Retinal pigment epithelial cell (primary cell): ENCODE measurements around the gene ZBTB16.
A peak's percentile ranks its signal among the peaks of the same experiment; 100 is the strongest.

Source experiments
- DNase-seq: peaks from one replicate; pipeline ENCODE4 v3.0.0-alpha.2; 2010; ENCODE audit warnings: low read depth
- H3K4me3 ChIP-seq: 2 replicates; pipeline ENCODE4 v1.5.1; 2011; ENCODE audit warnings: mild to moderate bottlenecking, low read length, control low read depth, moderate library complexity
- TF ChIP-seq, protein P1 (sequence below): conservative IDR thresholded peaks from 2 replicates; pipeline ENCODE4 v1.5.1; 2011; ENCODE audit warnings: low read depth, low read length, control low read depth, inconsistent platforms

Gene ZBTB16

DNA sequence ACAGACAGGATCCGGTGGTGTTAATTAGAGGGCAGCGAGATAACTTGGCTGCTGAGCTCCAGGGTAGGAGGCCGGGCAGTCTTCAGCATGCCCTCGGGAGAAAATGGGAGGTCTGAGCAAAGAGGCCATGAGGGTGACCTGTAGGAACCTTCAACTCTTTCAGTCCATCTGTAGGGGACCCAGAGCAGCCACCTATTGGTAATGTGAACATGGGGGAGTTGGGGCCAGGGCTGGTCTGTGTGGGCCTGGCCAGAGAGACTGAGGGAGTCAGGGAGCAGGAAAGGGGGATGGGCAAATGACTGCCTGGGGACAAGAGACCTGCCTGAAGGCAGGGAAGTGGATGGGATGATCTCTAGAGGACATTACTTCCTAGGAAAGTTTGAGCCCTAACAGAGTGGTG is 135.6 kb downstream of the ZBTB16 start:
- TF ChIP-seq, protein P1, sequence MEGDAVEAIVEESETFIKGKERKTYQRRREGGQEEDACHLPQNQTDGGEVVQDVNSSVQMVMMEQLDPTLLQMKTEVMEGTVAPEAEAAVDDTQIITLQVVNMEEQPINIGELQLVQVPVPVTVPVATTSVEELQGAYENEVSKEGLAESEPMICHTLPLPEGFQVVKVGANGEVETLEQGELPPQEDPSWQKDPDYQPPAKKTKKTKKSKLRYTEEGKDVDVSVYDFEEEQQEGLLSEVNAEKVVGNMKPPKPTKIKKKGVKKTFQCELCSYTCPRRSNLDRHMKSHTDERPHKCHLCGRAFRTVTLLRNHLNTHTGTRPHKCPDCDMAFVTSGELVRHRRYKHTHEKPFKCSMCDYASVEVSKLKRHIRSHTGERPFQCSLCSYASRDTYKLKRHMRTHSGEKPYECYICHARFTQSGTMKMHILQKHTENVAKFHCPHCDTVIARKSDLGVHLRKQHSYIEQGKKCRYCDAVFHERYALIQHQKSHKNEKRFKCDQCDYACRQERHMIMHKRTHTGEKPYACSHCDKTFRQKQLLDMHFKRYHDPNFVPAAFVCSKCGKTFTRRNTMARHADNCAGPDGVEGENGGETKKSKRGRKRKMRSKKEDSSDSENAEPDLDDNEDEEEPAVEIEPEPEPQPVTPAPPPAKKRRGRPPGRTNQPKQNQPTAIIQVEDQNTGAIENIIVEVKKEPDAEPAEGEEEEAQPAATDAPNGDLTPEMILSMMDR: no peak
- no peak for DNase-seq
- no peak overlapping the region for H3K4me3 ChIP-seq

DNA sequence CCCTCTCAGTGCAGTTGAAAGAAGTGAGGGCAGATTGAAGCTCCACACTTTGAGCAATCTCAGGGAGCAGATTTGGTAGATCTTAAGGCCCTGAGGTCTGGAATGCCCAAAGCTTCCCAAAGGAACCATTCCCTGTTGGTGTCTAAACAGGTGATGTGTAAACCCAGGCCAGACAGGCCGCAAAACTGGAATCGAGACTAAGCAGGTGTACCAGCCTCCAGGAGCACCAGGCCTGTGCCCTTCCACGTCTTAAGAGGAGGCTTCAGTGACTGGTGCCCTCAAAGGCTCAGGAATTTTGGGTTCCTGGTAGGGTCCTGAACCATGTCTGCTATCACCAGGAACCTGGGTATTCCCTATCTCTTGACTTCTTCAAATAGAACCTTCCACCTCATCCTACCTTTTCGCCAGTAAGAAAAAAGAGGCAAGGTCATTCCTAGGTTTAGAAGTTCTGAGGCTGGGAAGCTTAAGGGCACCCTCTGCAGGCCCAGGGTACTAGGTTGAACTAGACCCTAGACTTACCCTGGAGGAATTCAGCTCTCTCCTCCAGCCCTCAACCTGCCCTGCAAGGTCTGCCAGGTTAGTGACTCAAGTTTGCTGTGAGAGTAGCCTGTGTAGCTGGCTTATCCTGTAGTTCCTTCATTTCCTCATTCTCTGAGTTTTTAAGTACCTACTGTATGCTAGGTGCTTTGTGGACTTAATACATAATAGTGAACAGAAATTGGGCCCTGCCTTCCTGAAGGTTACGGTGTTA is 136.6 kb downstream of the ZBTB16 start:
- TF ChIP-seq, protein P1: no peak
- no peak overlapping the region for H3K4me3 ChIP-seq
- DNase-seq: no peak

DNA sequence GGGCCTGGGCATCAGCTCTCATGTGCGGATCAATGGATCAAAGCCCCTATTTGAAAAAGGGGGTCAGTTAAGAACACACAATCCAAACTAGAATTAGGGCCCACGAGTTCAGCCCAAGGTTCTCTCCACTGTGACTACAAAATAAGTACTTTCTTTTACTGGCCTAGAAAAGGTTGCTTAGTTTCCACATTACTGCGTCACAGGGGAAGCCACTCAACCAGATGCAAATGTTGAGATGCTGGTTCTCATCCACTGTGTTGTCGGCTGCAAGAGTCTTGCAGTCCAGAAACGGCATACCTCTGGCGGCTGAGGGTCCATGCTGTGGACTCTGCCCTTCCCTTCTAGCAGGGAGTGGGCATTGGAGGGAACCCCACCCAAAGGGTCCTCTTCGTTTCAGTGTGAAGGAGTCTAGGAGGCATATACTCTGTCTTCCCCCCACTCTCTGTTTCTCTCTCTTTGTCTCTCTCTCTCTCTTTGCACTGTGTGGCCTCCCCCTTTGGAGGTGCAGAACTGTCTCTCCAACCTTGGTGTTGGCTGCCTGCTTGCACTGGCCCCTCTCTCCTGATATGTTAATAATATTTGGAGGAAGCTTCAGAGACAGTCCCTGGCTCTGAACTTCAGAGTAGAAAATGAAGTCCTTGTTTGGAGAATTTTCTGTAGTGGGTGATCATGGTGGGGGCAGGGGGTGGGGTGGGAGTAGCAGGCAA is 137.6 kb downstream of the ZBTB16 start:
- no peak for DNase-seq
- no peak overlapping the region for H3K4me3 ChIP-seq
- TF ChIP-seq, protein P1: no peak

DNA sequence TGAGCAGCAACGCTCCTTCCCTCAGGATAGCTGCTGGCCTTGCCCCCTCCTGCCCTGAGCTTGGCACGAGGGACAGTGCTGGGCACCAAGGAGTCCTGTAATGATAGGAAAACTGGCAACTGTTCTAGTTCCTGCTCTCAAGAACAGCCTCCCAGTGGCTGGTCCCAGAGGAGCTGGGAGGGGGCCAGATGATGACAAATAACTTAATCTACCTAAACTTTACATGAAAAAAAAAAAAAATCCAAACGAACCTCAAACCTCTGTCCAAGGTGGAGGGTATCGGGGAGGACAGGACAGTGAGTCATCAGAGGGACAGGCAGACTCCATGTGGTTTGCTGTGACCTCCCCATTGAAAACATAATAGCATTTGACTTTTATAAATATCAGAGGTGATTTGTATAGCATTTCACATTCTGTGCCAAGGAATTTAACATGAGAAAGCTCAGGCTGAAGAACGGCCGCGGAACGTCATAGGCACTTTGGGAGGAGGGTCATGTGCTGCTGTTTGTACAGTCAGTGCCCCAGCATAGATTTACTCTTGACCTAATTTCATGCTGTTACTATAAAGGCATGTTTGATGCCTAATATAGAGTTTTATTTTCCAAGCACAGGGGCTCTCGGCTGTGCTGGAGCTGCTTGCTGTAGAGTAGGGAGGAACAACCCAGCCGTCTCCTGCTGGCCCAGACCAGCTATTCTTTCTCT is 138.4 kb downstream of the ZBTB16 start:
- no peak overlapping the region for H3K4me3 ChIP-seq
- DNase-seq: peak; percentile 95
- TF ChIP-seq, protein P1: no peak

DNA sequence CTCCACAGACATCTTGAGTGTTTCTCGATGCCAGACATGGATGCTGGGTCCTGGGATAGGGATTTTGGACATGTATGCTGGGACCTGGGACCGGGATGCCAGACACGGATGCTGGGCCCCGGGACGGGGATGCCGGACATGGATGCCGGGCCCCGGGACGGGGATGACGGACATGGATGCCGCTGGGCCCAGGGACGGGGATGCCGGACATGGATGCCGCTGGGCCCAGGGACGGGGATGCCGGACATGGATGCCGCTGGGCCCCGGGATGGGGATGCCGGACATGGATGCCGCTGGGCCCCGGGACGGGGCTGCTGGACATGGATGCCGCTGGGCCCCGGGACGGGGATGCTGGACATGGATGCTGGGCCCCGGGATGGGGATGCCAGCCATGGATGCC is 139.5 kb downstream of the ZBTB16 start:
- no peak for DNase-seq
- TF ChIP-seq, protein P1: no peak
- no peak overlapping the region for H3K4me3 ChIP-seq

DNA sequence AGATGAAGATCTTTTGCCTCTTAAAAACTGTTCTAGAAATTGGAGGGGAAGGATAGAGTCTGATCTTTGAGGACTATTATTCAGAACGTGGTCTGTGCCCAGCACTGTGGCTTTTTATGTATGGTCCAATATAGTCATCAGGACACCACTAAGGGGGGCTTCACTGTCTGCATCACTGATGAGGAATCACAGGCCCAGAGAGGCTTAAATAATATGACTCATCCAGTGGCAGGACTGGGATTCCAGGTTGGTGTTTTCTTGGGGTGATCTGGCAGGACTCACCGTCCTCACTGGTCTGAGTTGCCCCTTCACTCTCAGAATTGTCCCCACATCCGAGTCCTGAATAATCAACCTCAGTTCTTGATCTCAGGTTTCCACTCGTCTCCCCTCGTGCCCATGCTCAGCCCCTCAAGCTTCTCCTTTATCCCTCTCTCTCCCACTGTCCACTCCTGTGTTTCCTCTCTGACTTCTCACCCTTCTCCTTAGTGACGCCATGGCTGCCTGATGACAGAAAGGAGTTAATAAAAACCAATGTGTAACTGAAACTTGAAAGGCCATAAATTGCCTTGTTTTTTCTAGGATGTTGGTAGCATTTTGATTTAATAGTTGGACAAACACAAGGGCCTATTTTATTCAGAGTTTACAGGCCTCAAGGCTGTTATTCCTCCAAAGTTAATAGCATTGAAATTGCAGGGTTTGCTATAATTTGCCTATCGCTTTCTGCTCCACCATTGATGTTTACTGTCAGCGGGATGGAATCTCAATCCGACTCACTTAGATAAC is 141.0 kb downstream of the ZBTB16 start:
- H3K4me3 ChIP-seq: no peak overlapping the region
- TF ChIP-seq, protein P1: no peak
- no peak for DNase-seq
